ENCODE measurements around the gene PARP4.

PARP4 gene

GRCh38 chr13:24407844-24408243 is 104.7 kb downstream of the PARP4 start:
- Histone ChIP-seq H3K36me3 (ENCODE audit: control insufficient read depth in 2 of 2, insufficient read depth in 1 of 2, low read length in 2 of 2) (no peaks in the 10 kb centered on the region), H3K9me3 (ENCODE audit: control insufficient read depth, insufficient read depth, low read depth, low read length) (no peaks in the 10 kb centered on the region), H3K27ac (ENCODE audit: extremely low read depth, low read depth, low read length) (no peak overlapping the region), H3K4me1 (ENCODE audit: control insufficient read depth, insufficient read depth, low read length) (no peaks in the 10 kb centered on the region), H3K4me3 (ENCODE audit: low read depth, low read length) (no peak overlapping the region)
- TF ChIP-seq ZNF280C (tag by site-specific recombination; IDR thresholded peaks at IDR 0.05) (no peak), ZBTB6 (tag by site-specific recombination; IDR thresholded peaks at IDR 0.05) (no peak), ZBTB26 (tag by site-specific recombination; optimal IDR thresholded peaks at IDR 0.05) (no peak), ZNF785 (tag by site-specific recombination; IDR thresholded peaks at IDR 0.05) (no peak), ZNF433 (tag by site-specific recombination; IDR thresholded peaks at IDR 0.05; ENCODE audit: low read depth) (no peak), ZNF707 (tag by site-specific recombination; IDR thresholded peaks at IDR 0.05) (no peak), ZNF112 (tag by site-specific recombination; IDR thresholded peaks at IDR 0.05) (no peak), ZSCAN5A (tag by site-specific recombination; IDR thresholded peaks at IDR 0.05) (no peak)
- ChIA-PET CTCF (interaction anchor here (0.7 kb wide), 1 partner anchor 27 kb away, joined by 3 read pairs; no protein-coding TSS in a partner anchor), POLR2A (no interaction called here)

- ChIA-PET POLR2A (no interaction called here), CTCF (no interaction called here)
- Histone ChIP-seq H3K4me1 (ENCODE audit: control insufficient read depth, insufficient read depth, low read length) (no peaks in the 10 kb centered on the region), H3K4me3 (ENCODE audit: low read depth, low read length) (no peak overlapping the region), H3K36me3 (ENCODE audit: control insufficient read depth in 2 of 2, insufficient read depth in 1 of 2, low read length in 2 of 2) (no peaks in the 10 kb centered on the region), H3K9me3 (ENCODE audit: control insufficient read depth, insufficient read depth, low read depth, low read length) (no peaks in the 10 kb centered on the region), H3K27ac (ENCODE audit: extremely low read depth, low read depth, low read length) (no peak overlapping the region)
- no peak for TF ChIP-seq BCL6B (tag by site-specific recombination; IDR thresholded peaks at IDR 0.05)
- no peak for TF ChIP-seq KLF7 (tag by site-specific recombination; IDR thresholded peaks at IDR 0.05; ENCODE audit: borderline replicate concordance)
- no peak for TF ChIP-seq ZNF354C (tag by site-specific recombination; IDR thresholded peaks at IDR 0.05; ENCODE audit: borderline replicate concordance, low read depth)
- no peak for TF ChIP-seq ZNF48 (tag by site-specific recombination; IDR thresholded peaks at IDR 0.05)
- no peak for TF ChIP-seq ZNF610 (tag by site-specific recombination; IDR thresholded peaks at IDR 0.05; ENCODE audit: borderline replicate concordance)
- no peak for TF ChIP-seq ZFP41 (tag by site-specific recombination; IDR thresholded peaks at IDR 0.05; ENCODE audit: borderline replicate concordance)
- TF ChIP-seq ZXDB (tag by site-specific recombination; IDR thresholded peaks at IDR 0.05) = no peak
- TF ChIP-seq PRDM2 (tag by site-specific recombination; IDR thresholded peaks at IDR 0.05; ENCODE audit: borderline replicate concordance) = no peak
- no peak for TF ChIP-seq ZNF214 (tag by site-specific recombination; IDR thresholded peaks at IDR 0.05; ENCODE audit: borderline replicate concordance)
- TF ChIP-seq SP2 (tag by site-specific recombination; IDR thresholded peaks at IDR 0.05) = no peak
- TF ChIP-seq HOXA7 (CRISPR knock-in tag; IDR thresholded peaks at IDR 0.05; ENCODE audit: borderline replicate concordance) = no peak
Measured at GRCh38 chr13:24406524-24406923, 106.1 kb downstream of the PARP4 start.
